Measurements from ENCODE around the gene ACOX3. TPM values are rescaled to one million over a fixed set of nuclear protein-coding genes. Genes with fewer than 3 reads are reported as not detected.
A peak's percentile ranks its signal among the peaks of the same experiment; 100 is the strongest.

ACOX3 gene
- total RNA-seq, 2 donors from 2014 or later: 32.8 to 66.1 TPM

GRCh38 chr4:8469550-8469949, 29.0 kb upstream of the ACOX3 start:
- DNase-seq (no peak), ATAC-seq (no peak)
- intact Hi-C loops (cut with DNase I): loop anchor here (2.0 to 5.0 kb wide), 2 partner anchors 123 kb away; partner anchors contain the start of gene CPZ (in 2 of the 2)

- peak; percentile 26 to 60 for ATAC-seq
- intact Hi-C loops (cut with DNase I): loop anchor here (2.0 to 5.0 kb wide), 2 partner anchors 123 to 124 kb away; partner anchors contain the start of gene CPZ (in 2 of the 2)
- DNase-seq: peak; percentile 63
Measured at GRCh38 chr4:8468746-8469535, 28.4 kb upstream of the ACOX3 start.

DNA sequence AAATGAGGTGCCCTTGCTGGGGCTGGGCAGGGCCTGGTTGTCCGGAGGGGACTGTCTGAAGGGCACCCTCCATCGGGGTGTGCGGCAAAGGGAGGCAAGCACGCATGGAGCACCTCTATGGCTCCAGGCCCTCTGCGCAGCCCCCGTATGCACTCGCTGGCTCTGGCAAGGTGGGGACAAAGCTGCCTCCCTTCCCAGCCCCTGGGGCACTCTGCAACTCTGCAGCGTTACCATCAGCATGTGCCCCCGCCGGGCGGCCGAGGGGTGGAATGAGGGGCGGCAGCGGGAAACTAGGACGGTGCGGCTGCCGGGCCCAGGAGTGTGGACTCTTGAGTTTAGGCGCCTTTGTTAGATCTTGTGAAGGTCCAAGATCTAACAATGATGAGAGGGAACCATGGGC, 26.5 kb upstream of the ACOX3 start:
- ATAC-seq (peak in 1 of 2 donors; percentile 18), DNase-seq (no peak)
- intact Hi-C loops (cut with DNase I): loop anchor here in 1 of 2 donors (5.0 kb wide), 1 partner anchor 125 kb away; the partner anchor contains the start of gene CPZ

GRCh38 chr4:8465615-8466611, 25.4 kb upstream of the ACOX3 start:
- intact Hi-C loops (cut with DNase I): loop anchor here in 1 of 2 donors (5.0 kb wide), 1 partner anchor 126 kb away; the partner anchor contains the start of gene CPZ
- DNase-seq (no peak), ATAC-seq (peak in 1 of 2 donors; percentile 13)

GRCh38 chr4:8464381-8464780, 23.9 kb upstream of the ACOX3 start:
- ATAC-seq (no peak), DNase-seq (no peak)
- intact Hi-C loops (cut with DNase I): no loop called here

GRCh38 chr4:8463811-8464210, 23.3 kb upstream of the ACOX3 start:
- no peak for DNase-seq
- intact Hi-C loops (cut with DNase I): no loop called here
- ATAC-seq: no peak

- intact Hi-C loops (cut with DNase I): no loop called here
- DNase-seq (no peak), ATAC-seq (no peak)
Measured at GRCh38 chr4:8461616-8462015, 21.1 kb upstream of the ACOX3 start.

DNA sequence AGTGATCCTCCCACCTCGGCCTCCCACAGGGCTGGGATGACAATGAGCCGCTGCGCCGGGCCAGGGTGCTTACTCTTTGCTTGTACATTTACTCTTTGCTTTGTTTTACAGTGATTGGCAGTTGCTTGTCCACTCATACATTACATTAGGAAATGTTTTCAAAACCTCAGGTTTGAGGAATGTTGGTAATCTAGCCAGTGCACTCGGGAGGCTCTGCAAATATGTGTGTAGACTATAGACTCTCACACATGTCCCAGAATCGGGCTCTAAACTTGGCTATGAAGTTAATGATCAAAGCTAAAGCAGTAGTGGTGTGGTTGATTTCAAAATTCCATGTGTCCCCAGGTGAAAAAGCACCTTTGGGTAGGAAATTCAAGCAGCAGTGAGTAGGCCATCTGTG, 20.6 kb upstream of the ACOX3 start:
- ATAC-seq (no peak), DNase-seq (no peak)
- intact Hi-C loops (cut with DNase I): no loop called here

- intact Hi-C loops (cut with DNase I): no loop called here
- no peak for ATAC-seq
Measured at GRCh38 chr4:8459867-8460445, 19.4 kb upstream of the ACOX3 start.

GRCh38 chr4:8457646-8458252, 17.2 kb upstream of the ACOX3 start:
- ATAC-seq (no peak), DNase-seq (no peak)
- intact Hi-C loops (cut with DNase I): no loop called here

More at GRCh38 chr4:8459867-8460445, 19.4 kb upstream of the ACOX3 start:
- DNase-seq: no peak

- no peak for ATAC-seq
- intact Hi-C loops (cut with DNase I): no loop called here
- no peak for DNase-seq
Measured at GRCh38 chr4:8453957-8454356, 13.4 kb upstream of the ACOX3 start.

- ATAC-seq: peak; percentile 34 to 61
- intact Hi-C loops (cut with DNase I): no loop called here
Measured at GRCh38 chr4:8451440-8452182, 11.1 kb upstream of the ACOX3 start.

DNA sequence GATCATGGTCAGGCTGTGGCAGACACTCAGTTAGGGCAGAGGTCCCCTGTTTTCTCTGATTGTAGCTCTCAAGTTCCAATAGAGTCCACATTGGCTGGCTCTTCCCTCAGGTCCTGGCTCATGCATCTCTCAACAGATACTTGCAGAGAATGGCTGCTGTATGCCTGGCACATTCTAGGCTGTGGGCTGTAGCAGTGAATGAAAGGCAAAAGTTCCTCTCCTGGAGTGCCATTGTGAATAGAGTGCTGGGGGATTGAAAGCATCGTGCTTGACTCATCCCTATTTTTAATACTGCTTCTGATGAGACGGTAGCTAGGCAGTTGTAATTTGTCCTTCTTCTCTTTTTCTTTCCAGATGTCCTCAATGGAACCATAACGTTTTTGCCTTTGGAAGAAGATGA, 5.6 kb upstream of the ACOX3 start:
- intact Hi-C loops (cut with DNase I): no loop called here
- ATAC-seq: peak; percentile 14 to 60
- no peak for DNase-seq

More at GRCh38 chr4:8451440-8452182, 11.1 kb upstream of the ACOX3 start:
- DNase-seq: no peak

GRCh38 chr4:8443801-8444200, 3.3 kb upstream of the ACOX3 start:
- ATAC-seq (no peak), DNase-seq (no peak)
- intact Hi-C loops (cut with DNase I): no loop called here

DNA sequence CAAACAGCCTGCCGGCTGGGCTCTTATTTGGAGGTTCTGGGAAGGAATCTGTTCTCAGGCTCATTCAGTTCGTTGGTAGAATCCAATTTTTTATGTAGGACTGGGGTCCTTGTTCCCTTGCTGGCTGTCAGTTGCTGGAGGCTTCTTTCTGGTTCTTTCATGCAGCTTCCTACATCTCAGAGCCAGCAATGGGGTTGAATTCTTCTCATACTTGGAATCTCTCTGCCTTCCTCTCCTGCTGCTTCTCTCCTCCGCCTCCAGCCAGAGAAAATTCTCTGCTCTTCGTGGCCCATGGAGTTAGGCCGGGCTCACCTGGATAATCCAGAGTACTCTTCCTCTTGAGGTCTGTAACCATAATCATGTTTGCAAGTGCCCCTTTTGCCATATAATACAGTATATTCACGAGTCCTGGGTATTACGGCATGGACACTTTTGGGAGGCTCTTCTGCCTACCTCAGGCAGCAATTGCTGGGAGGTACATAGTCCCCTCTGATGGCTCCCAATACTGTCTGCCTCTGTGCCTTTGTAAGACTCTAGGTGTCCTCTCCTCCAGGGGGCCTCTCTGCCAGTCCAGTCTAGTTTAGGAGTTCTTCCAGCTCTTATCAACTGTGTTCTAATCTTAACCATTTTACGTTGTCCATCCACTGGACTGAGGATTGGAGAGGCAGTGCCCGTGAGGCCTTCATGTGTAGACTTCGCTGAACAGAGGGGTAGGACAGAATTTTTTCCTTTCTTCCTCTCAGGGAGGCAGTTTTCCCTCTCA, 2.3 kb upstream of the ACOX3 start:
- DNase-seq (no peak), ATAC-seq (no peak)
- intact Hi-C loops (cut with DNase I): no loop called here

GRCh38 chr4:8441499-8442091, 1.1 kb upstream of the ACOX3 start:
- ATAC-seq (no peak), DNase-seq (no peak)
- intact Hi-C loops (cut with DNase I): no loop called here

GRCh38 chr4:8439914-8440491, 520 bp downstream of the ACOX3 start:
- ATAC-seq (peak; percentile 20 to 58), DNase-seq (no peak)
- intact Hi-C loops (cut with DNase I): no loop called here
